GM18861 (cell line): ENCODE data around the gene PLA1A.
A peak's percentile ranks its signal among the peaks of the same experiment; 100 is the strongest.

ENCODE experiments used
- ATAC-seq: cut with Tn5 transposase; IDR thresholded peaks from one replicate; pipeline ENCODE4 v1.9.1; 2021; ENCODE audit not compliant: unreplicated experiment

The PLA1A gene

GRCh38 chr3:119608405-119609000, 10.8 kb downstream of the PLA1A start:
- ATAC-seq: no peak

GRCh38 chr3:119609301-119609700, 11.6 kb downstream of the PLA1A start:
- ATAC-seq: no peak

- no peak for ATAC-seq
Observed at GRCh38 chr3:119611664-119612063, 14.0 kb downstream of the PLA1A start.

GRCh38 chr3:119613201-119613600, 15.5 kb downstream of the PLA1A start:
- ATAC-seq: no peak

GRCh38 chr3:119613872-119614271, 16.2 kb downstream of the PLA1A start:
- ATAC-seq: no peak

GRCh38 chr3:119616056-119616455, 18.4 kb downstream of the PLA1A start:
- no peak for ATAC-seq

GRCh38 chr3:119619094-119619493, 21.4 kb downstream of the PLA1A start:
- no peak for ATAC-seq

- no peak for ATAC-seq
Observed at GRCh38 chr3:119620899-119621298, 23.2 kb downstream of the PLA1A start.

GRCh38 chr3:119624002-119624720, 26.5 kb downstream of the PLA1A start:
- no peak for ATAC-seq

- ATAC-seq: no peak
Observed at GRCh38 chr3:119625451-119626153, 27.9 kb downstream of the PLA1A start.

- ATAC-seq: no peak
Observed at GRCh38 chr3:119626196-119626595, 28.5 kb downstream of the PLA1A start.

GRCh38 chr3:119627461-119627860, 29.8 kb downstream of the PLA1A start:
- no peak for ATAC-seq

GRCh38 chr3:119628390-119628789, 30.7 kb downstream of the PLA1A start:
- ATAC-seq: peak; percentile 50

GRCh38 chr3:119628816-119629445, 31.2 kb downstream of the PLA1A start:
- peak; percentile 25 for ATAC-seq

- no peak for ATAC-seq
Observed at GRCh38 chr3:119630128-119630879, 32.6 kb downstream of the PLA1A start.

GRCh38 chr3:119630880-119631329, 33.2 kb downstream of the PLA1A start:
- ATAC-seq: no peak

- no peak for ATAC-seq
Observed at GRCh38 chr3:119631516-119631915, 33.8 kb downstream of the PLA1A start.

- no peak for ATAC-seq
Observed at GRCh38 chr3:119632216-119632615, 34.5 kb downstream of the PLA1A start.

- no peak for ATAC-seq
Observed at GRCh38 chr3:119632829-119633228, 35.1 kb downstream of the PLA1A start.

GRCh38 chr3:119635719-119636118, 38.0 kb downstream of the PLA1A start:
- ATAC-seq: no peak

- ATAC-seq: no peak
Observed at GRCh38 chr3:119636249-119636648, 38.6 kb downstream of the PLA1A start.
